Pancreas (tissue), 10 donors: Measurements from ENCODE around the gene COQ8B. TPM values are rescaled to one million over a fixed set of nuclear protein-coding genes. Genes with fewer than 3 reads are reported as not detected.
A peak's percentile ranks its signal among the peaks of the same experiment; 100 is the strongest.
"Not testable (repeated sequence)": the region's sequence is repeated elsewhere in the genome, so short reads cannot be mapped to it uniquely, and the experiment has no call there.

Experiments used
- ATAC-seq, 4 donors: fragments of 200-7000 bp; cut with Tn5 transposase; one replicate each; pipeline versions ENCODE4 v1.8.0 to v1.9.1; 2020; ENCODE audit warnings: mild to moderate bottlenecking in 4 of 4, moderate library complexity in 4 of 4
- DNase-seq, 6 donors: peaks; one replicate each; pipeline ENCODE4 v3.0.0-alpha.2; 2020
- FAIRE-seq: peaks from 2 replicates; lab custom pipeline; 2012; peaks lifted over from hg19 to GRCh38; lab: Jason Lieb, UNC
- H3K27ac ChIP-seq, 4 donors: fragments of 200-600 bp; sonication (generic); 1 replicate in 3 of 4; 2 replicates in 1 of 4; pipeline versions ENCODE4 v1.5.0 to v1.8.0; 2020
- H3K27me3 ChIP-seq, 4 donors: fragments of 200-600 bp; one replicate each; pipeline ENCODE4 v1.8.0; 2021
- H3K36me3 ChIP-seq, 3 donors: fragments of 200-600 bp; sonication (generic) in 1 of 3; one replicate each; pipeline versions ENCODE4 v1.5.0 to v1.8.0; 2020 to 2021
- H3K4me1 ChIP-seq, 3 donors: fragments of 200-600 bp; one replicate each; pipeline ENCODE4 v1.8.0; 2021
- H3K4me3 ChIP-seq, 4 donors: fragments of 200-600 bp; sonication (generic) in 2 of 4; one replicate each; pipeline versions ENCODE4 v1.5.0 to v1.8.0; 2020 to 2021
- H3K9me3 ChIP-seq, 4 donors: fragments of 200-600 bp; one replicate each; pipeline ENCODE4 v1.8.0; 2021
- WGBS, 2 donors: extraction: QIAGEN DNeasy Blood & Tissue Kit; methylation state at CpG; one replicate each; pipeline ENCODE4 v1.1.7; 2013; 5-methylcytosine and 5-hydroxymethylcytosine counted together
- intact Hi-C, 3 donors: fragments of 100-400 bp; cut with DNase I; formaldehyde crosslinking; loops; one replicate each; pipeline versions ENCODE4 v1.11.1 to v1.14.2; 2022
- polyA plus RNA-seq, 2 donors: library from polyadenylated mRNA; stranded (reverse); fragments of 200-250 nt; gene quantifications; one replicate each; pipeline ENCODE4 v1.2.3, GENCODE V29; 2013
- total RNA-seq, 6 donors: library from RNA; stranded (reverse); fragmentation: NEBNext Ultra II Directional in 4 of 6; extraction: Animal tissue kit (Norgen Biotek cat#: 25700) in 4 of 6; gene quantifications; one replicate each; pipeline versions ENCODE4 v1.2.1 to v1.2.4, GENCODE V29; 2021 to 2023
- TF ChIP-seq, protein P1 (sequence below), 4 donors: fragments of 200-600 bp; sonication (generic) in 3 of 4; IDR thresholded peaks; one replicate each; pipeline versions ENCODE4 v1.5.0 to v1.8.0; 2021; ENCODE audit warnings: antibody characterized with exemption in 4 of 4
- donor health status: healthy with polysubstance abuse.
- donor health status: DM: no; HTN: no; CAD: no; lungs with moderate emphysema.
- donor health status: DM: no; HTN: no; CAD: no.
- donor health status: control.
- donor health status: control.
- donor health status: Bipolar disorder and iron deficiency.
- donor health status: DM: yes; HTN: yes; CAD: no.
- donor health status: DM: no; HTN: no; CAD: no.
- donor health status: DM: no; HTN: no; CAD: no.
- donor health status: DM: yes; HTN: yes; CAD: no.

Gene COQ8B
- total and polyA plus RNA-seq, 8 donors = 12.7 to 44.2 (median 18.0) TPM

DNA sequence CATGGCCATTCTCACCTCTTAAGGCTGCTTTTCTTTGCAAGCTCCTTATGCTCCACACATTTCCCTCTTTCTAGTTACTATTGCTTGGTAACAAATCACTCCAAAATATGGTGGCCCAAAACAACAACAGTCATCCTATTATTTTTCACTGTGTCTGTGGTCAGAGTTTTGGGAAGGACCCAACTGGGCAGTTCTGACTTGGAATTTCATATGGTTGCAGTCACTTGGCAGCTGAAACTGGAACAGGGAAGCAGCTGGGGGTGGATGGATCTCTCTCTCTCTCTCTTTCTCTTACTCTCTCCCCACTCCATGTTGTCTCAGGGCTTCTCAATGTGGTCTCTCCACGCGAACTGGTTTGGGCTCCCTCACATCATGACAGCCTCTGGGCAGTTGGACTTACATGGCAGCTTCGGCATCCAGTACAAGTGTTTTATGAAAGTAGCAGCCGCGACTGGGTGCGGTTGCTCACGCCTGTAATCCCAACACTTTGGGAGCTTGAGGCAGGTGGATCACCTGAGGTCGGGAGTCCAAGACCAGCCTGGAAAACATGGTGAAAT, 65.9 kb downstream of the COQ8B start:
- Histone ChIP-seq H3K4me3 (no peak overlapping the region), H3K4me1 (no peaks in the 10 kb centered on the region), H3K27me3 (no peaks in the 10 kb centered on the region), H3K36me3 (no peaks in the 10 kb centered on the region), H3K9me3 (no peaks in the 10 kb centered on the region), H3K27ac (no peak overlapping the region)
- intact Hi-C loops = no loop called here
- 82 to 84% methylated on average over 8 of the region's 8 CpGs for WGBS, 2 donors
- ATAC-seq (peak in 2 of 4 donors; percentile 25 to 38), FAIRE-seq (no peak), DNase-seq (no peak)
- TF ChIP-seq, protein P1, sequence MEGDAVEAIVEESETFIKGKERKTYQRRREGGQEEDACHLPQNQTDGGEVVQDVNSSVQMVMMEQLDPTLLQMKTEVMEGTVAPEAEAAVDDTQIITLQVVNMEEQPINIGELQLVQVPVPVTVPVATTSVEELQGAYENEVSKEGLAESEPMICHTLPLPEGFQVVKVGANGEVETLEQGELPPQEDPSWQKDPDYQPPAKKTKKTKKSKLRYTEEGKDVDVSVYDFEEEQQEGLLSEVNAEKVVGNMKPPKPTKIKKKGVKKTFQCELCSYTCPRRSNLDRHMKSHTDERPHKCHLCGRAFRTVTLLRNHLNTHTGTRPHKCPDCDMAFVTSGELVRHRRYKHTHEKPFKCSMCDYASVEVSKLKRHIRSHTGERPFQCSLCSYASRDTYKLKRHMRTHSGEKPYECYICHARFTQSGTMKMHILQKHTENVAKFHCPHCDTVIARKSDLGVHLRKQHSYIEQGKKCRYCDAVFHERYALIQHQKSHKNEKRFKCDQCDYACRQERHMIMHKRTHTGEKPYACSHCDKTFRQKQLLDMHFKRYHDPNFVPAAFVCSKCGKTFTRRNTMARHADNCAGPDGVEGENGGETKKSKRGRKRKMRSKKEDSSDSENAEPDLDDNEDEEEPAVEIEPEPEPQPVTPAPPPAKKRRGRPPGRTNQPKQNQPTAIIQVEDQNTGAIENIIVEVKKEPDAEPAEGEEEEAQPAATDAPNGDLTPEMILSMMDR (IDR thresholded peaks at IDR 0.05) = no peak

DNA sequence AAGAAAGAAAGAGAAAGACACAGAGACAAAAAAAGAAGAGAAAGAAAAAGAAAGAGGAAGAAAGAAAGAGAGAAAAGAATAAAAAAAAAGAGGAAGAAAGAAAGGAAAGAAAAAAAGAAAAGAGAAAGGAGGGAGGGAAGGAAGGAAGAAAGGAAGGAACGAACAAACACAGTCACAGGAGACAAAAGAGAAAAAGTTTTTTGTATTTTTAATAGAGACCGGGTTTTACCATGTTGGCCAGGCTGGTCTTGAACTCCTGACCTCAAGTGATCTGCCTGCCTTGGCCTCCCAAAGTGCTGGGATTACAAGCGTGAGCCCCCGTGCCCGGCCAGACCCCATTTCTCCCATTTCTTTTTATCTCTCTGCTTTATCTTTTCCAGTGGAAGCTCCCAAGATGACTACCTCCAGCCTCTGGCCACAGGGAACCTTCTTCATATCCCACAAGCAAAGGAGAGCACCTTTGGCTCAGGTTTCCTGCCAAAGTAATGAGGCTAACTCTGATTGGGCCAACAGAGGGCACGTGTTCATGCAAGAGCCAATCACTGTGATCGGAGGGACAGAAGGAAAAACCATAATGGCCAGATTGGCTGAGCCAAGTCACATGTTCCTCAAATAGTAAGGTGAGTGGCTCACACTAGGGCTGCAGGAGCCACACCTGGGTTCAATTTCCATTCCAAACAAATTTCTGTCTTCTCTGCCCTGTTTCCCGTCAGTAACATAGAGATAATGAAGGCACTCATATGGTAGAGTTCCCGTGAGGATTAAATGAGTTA, 66.6 kb downstream of the COQ8B start:
- FAIRE-seq, ATAC-seq, intact Hi-C loops, H3K36me3 ChIP-seq, DNase-seq, H3K27me3 ChIP-seq, H3K27ac ChIP-seq, H3K9me3 ChIP-seq, H3K4me1 ChIP-seq, H3K4me3 ChIP-seq: not testable (repeated sequence)
- WGBS, 2 donors = 75 to 76% methylated on average over 9 of the region's 9 CpGs

DNA sequence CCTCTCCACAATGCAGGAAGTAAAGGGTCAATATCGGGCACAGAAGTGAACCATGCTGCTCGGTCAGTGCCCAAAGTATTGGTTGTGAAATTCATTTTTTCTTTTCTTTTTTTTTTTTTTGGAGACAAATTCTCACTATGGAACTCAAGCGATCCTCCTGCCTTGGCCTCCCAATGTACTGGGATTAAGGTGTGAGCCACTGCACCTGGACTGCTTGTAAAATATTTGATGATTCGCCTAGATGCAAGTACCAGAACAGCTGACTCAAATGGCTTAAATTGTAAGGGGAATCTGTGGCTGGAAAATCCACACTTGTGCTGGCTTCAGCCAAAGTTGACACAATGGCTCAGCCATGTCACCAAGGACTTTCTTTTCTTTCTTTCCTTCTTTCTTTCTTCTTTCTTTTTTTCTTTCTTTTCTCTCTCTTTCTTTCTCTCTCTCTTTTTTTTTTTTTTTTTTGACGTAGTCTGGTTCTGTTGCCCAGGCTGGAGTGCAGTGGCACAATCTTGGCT, 69.9 kb downstream of the COQ8B start:
- TF ChIP-seq, protein P1 (IDR thresholded peaks at IDR 0.05) = no peak
- FAIRE-seq = no peak
- ATAC-seq = peak in 1 of 4 donors; percentile 16
- no peak for DNase-seq
- no peaks in the 10 kb centered on the region for H3K36me3 ChIP-seq
- WGBS, 2 donors = 64 to 68% methylated on average over 5 of the region's 5 CpGs
- intact Hi-C loops = no loop called here
- no peak overlapping the region for H3K4me3 ChIP-seq
- no peaks in the 10 kb centered on the region for H3K9me3 ChIP-seq
- no peaks in the 10 kb centered on the region for H3K27me3 ChIP-seq
- H3K4me1 ChIP-seq = no peaks in the 10 kb centered on the region
- H3K27ac ChIP-seq = peak overlapping the region; percentile 35 to 71 (median 54)

DNA sequence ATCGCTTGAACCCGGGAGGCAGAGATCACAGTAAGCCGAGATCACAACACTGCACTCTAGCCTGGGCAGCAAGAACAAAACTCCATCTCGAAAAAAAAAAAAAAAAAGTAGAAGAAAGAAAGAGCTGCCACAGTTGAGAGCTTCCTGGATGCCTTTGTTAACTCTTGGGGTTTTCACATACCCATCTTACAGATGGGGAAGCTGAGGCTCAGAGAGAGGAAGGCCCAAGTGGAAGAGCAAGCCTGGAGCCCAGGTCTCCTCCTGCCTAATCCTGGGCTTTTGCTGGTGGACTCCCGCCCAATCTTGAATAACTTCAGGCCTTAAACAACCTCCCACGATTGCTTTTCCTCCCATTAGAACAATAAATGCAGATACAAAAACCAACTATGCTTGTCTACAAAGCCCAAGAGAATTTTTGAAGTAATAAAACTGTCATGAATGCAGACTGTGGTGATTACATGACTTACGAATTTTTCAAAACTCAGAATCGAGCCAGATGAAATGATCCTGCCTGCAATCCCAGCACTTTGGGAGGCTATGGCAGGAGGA, 73.9 kb downstream of the COQ8B start:
- FAIRE-seq = no peak

DNA sequence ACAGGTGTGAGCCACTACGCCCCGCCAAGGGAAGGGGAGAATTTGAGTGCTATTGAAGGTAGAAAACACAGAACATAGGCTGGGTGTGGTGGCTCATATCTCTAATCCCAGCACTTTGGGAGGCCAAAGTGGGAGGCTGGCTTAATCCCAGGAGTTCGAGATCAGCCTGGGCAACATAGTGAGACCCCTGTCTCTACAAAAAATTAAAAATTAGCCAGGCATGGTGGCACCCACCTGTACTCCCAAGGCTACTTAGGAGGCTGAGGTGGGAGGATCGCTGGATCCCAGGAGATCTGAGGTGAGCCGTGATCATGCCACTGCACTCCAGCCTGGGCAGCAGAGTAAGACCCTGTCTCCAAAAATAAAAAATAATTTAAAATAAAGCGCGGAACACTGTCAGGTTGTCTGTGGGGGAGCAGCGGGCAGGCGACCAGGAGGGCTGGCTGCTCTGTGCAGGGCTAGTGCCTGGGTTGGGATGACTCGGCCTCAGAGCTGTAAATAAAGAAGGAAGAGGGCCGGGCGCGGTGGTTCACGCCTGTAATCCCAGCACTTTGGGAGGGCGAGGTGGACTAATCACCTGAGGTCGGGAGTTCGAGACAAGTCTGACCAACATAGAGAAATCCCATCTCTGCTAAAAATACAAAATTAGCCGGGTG, 74.5 kb downstream of the COQ8B start:
- H3K36me3 ChIP-seq = no peaks in the 10 kb centered on the region
- TF ChIP-seq, protein P1 (IDR thresholded peaks at IDR 0.05) = no peak
- intact Hi-C loops = no loop called here
- H3K27me3 ChIP-seq = no peaks in the 10 kb centered on the region
- ATAC-seq = no peak
- no peak overlapping the region for H3K27ac ChIP-seq
- no peak for DNase-seq
- H3K4me1 ChIP-seq = no peaks in the 10 kb centered on the region
- WGBS, 2 donors = 84 to 91% methylated on average over 18 of the region's 18 CpGs
- no peaks in the 10 kb centered on the region for H3K9me3 ChIP-seq
- H3K4me3 ChIP-seq = no peak overlapping the region
- FAIRE-seq = no peak

More for the DNA sequence above, 73.9 kb downstream of the COQ8B start:
- Histone ChIP-seq H3K36me3 (no peaks in the 10 kb centered on the region), H3K4me1 (no peaks in the 10 kb centered on the region), H3K27me3 (no peaks in the 10 kb centered on the region), H3K9me3 (no peaks in the 10 kb centered on the region), H3K27ac (no peak overlapping the region), H3K4me3 (no peak overlapping the region)
- WGBS, 2 donors = 61 to 64% methylated on average over 8 of the region's 8 CpGs
- intact Hi-C loops = no loop called here
- ATAC-seq = no peak
- no peak for DNase-seq
- TF ChIP-seq, protein P1 (IDR thresholded peaks at IDR 0.05) = no peak
